ENCODE results near the gene C1QA.

- TF ChIP-seq CTCF (IDR thresholded peaks at IDR 0.05) = peak in 4 of 6 experiments; percentile 53 to 86 (median 82)
- TF ChIP-seq POLR2A (IDR thresholded peaks at IDR 0.05) = no peak
Measured at GRCh38 chr1:22673486-22674409, 37.3 kb downstream of the C1QA start.

All from Peyer's patch (tissue), 4 donors.